Keratinocyte (primary cell): ENCODE measurements around the gene PEDS1. TPM values are rescaled to one million over a fixed set of nuclear protein-coding genes. Genes with fewer than 3 reads are reported as not detected.

Experiments used
- DNase-seq: peaks from one replicate; pipeline ENCODE4 v3.0.0-alpha.2; 2011; ENCODE audit warnings: low read depth, missing footprints, low spot score
- FAIRE-seq: peaks from 2 replicates; lab custom pipeline; 2011; peaks lifted over from hg19 to GRCh38; lab: Jason Lieb, UNC
- H2AFZ ChIP-seq: 2 replicates; pipeline ENCODE4 v1.6.0; 2012; ENCODE audit warnings: low read length, control low read depth, inconsistent platforms; ENCODE audit not compliant: control insufficient read depth
- H3K27ac ChIP-seq: 2 replicates; pipeline ENCODE4 v1.5.1; 2011; ENCODE audit warnings: low read length; ENCODE audit not compliant: control insufficient read depth, insufficient read depth
- H3K27me3 ChIP-seq: 3 replicates; pipeline ENCODE4 v1.6.0; 2011; ENCODE audit warnings: low read length; ENCODE audit not compliant: control insufficient read depth, insufficient read depth; ENCODE audit errors: extremely low read depth
- H3K36me3 ChIP-seq, 2 experiments: 2 replicates in 1 of 2; 3 replicates in 1 of 2; pipeline ENCODE4 v1.5.1; 2011; ENCODE audit warnings: low read length in 2 of 2, mild to moderate bottlenecking in 1 of 2; ENCODE audit not compliant: control insufficient read depth in 2 of 2, insufficient read depth in 2 of 2; ENCODE audit errors: extremely low read depth in 1 of 2
- H3K4me1 ChIP-seq: 3 replicates; pipeline ENCODE4 v1.5.1; 2011; ENCODE audit warnings: low read length; ENCODE audit not compliant: control insufficient read depth, insufficient read depth; ENCODE audit errors: extremely low read depth
- H3K4me2 ChIP-seq: 3 replicates; pipeline ENCODE4 v1.6.0; 2011; ENCODE audit warnings: low read depth, low read length; ENCODE audit not compliant: control insufficient read depth, insufficient read depth; ENCODE audit errors: extremely low read depth
- H3K4me3 ChIP-seq, 3 experiments: fragments of 200-600 bp in 1 of 3; sonication (generic) in 1 of 3; 2 replicates in 2 of 3; 3 replicates in 1 of 3; pipeline ENCODE4 v1.5.1; 2011 to 2016; ENCODE audit warnings: low read length in 3 of 3, mild to moderate bottlenecking in 3 of 3, control low read depth in 2 of 3, inconsistent platforms in 1 of 3, low read depth in 1 of 3, mixed read lengths in 1 of 3, mixed run types in 1 of 3, moderate library complexity in 1 of 3; ENCODE audit not compliant: control insufficient read depth in 2 of 3, insufficient read depth in 2 of 3; ENCODE audit errors: extremely low read depth in 1 of 3
- H3K79me2 ChIP-seq: 2 replicates; pipeline ENCODE4 v1.6.0; 2012; ENCODE audit warnings: low read length; ENCODE audit not compliant: control insufficient read depth, insufficient read depth
- H3K9ac ChIP-seq: 3 replicates; pipeline ENCODE4 v1.6.0; 2011; ENCODE audit warnings: low read length; ENCODE audit not compliant: control insufficient read depth, insufficient read depth; ENCODE audit errors: extremely low read depth
- H3K9me1 ChIP-seq: 3 replicates; pipeline ENCODE4 v1.6.0; 2011; ENCODE audit warnings: low read length; ENCODE audit not compliant: control insufficient read depth, insufficient read depth; ENCODE audit errors: extremely low read depth
- H3K9me3 ChIP-seq: 2 replicates; pipeline ENCODE4 v1.5.1; 2012; ENCODE audit warnings: low read depth, low read length; ENCODE audit not compliant: control insufficient read depth
- H4K20me1 ChIP-seq: 3 replicates; pipeline ENCODE4 v1.6.0; 2011; ENCODE audit warnings: low read length; ENCODE audit not compliant: control insufficient read depth, insufficient read depth; ENCODE audit errors: extremely low read depth
- CTCF ChIP-seq, 3 experiments: IDR thresholded peaks in 1 of 3; conservative IDR thresholded peaks in 1 of 3; optimal IDR thresholded peaks in 1 of 3; 2 replicates in 2 of 3; 3 replicates in 1 of 3; pipeline versions ENCODE3 to v1.5.1; 2011; ENCODE audit warnings: low read length in 3 of 3, mild to moderate bottlenecking in 3 of 3, moderate library complexity in 2 of 3, control low read depth in 1 of 3, inconsistent platforms in 1 of 3; ENCODE audit not compliant: insufficient read depth in 2 of 3; ENCODE audit errors: extremely low read depth in 1 of 3
- EZH2 ChIP-seq: IDR thresholded peaks from one replicate; pipeline ENCODE4 v1.6.1; 2012; ENCODE audit warnings: inconsistent platforms, mild to moderate bottlenecking, low read length, moderate library complexity
- dilution Hi-C: fragments of 300-500 bp; cut with MboI; formaldehyde crosslinking; loops from one replicate; pipeline ENCODE4 v1.7.0; 2020; ENCODE audit warnings: low sequenced_read_pairs; ENCODE audit not compliant: extremely low pct_ligation_motif_present
- polyA plus RNA-seq, 5 experiments: library from polyadenylated mRNA; depleted of rRNA in 3 of 5; stranded (reverse) in 3 of 5; stranded (forward) in 1 of 5; unstranded in 1 of 5; fragments of >200 nt; gene quantifications; 1 replicate in 1 of 5; 2 replicates in 3 of 5; 3 replicates in 1 of 5; pipeline versions ENCODE4 v1.2.1 to v1.2.3, GENCODE V29; 2011 to 2012; ENCODE audit warnings: missing spikeins in 2 of 5, low read depth in 1 of 5, low replicate concordance in 1 of 5

Gene PEDS1
- polyA plus RNA-seq, 1 donor (not counting 4 experiments of a cell fraction or from before 2014, with no cell fraction given) = 48.7 TPM

DNA sequence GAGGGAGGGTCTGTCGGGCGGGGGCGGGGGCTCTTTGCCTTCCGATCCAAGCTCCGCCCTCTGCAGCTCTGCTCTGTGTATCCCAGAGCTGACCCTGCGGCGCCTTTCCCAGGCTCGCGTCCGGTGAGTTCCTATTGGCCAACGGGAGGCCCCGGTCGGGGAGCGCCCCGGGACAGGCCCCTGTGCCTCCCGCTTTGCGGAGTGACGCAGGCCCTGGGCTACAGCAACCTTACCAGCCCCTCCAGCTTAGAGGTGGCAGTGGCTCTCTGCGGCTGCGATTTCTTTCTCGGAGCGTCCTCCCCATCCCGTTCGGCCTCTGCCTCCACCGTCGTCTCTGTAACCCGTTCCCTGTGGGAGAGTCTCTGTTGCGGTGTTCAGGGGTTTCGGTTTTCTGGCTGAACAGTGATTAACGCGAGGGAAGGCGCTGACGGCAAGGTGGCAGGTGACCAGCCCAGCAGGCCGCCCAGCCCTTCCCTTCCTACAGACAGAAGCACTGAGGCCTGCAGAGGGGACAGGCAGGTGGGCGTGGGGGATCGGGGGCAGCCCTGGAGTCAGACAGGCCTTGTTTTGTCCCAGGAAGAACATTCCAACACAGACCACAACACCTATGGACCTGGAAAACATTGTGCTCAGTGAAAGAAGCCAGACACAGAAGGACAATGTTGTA, 19.0 kb upstream of the PEDS1 start:
- no peaks in the 10 kb centered on the region for H3K4me1 ChIP-seq
- no peaks in the 10 kb centered on the region for H3K9me3 ChIP-seq
- TF ChIP-seq EZH2 (no peak), CTCF (optimal IDR thresholded peaks at IDR 0.05 in 1 of 3, IDR thresholded peaks at IDR 0.05 in 1 of 3, conservative IDR thresholded peaks at IDR 0.05 in 1 of 3; ENCODE audit: extremely low read depth in 1 of 3, insufficient read depth in 2 of 3, low read length in 3 of 3) (no peak)
- no peak for FAIRE-seq
- H3K79me2 ChIP-seq = no peaks in the 10 kb centered on the region
- peak overlapping the region; percentile 33 for H3K9ac ChIP-seq
- H3K27me3 ChIP-seq = no peaks in the 10 kb centered on the region
- H2AFZ ChIP-seq = peak overlapping the region; percentile 42
- H3K36me3 ChIP-seq = no peaks in the 10 kb centered on the region
- dilution Hi-C loops = no loop called here
- no peaks in the 10 kb centered on the region for H4K20me1 ChIP-seq
- no peak overlapping the region for H3K27ac ChIP-seq
- no peaks in the 10 kb centered on the region for H3K9me1 ChIP-seq
- no peak for DNase-seq
- H3K4me2 ChIP-seq = peak overlapping the region; percentile 41
- no peak overlapping the region for H3K4me3 ChIP-seq

DNA sequence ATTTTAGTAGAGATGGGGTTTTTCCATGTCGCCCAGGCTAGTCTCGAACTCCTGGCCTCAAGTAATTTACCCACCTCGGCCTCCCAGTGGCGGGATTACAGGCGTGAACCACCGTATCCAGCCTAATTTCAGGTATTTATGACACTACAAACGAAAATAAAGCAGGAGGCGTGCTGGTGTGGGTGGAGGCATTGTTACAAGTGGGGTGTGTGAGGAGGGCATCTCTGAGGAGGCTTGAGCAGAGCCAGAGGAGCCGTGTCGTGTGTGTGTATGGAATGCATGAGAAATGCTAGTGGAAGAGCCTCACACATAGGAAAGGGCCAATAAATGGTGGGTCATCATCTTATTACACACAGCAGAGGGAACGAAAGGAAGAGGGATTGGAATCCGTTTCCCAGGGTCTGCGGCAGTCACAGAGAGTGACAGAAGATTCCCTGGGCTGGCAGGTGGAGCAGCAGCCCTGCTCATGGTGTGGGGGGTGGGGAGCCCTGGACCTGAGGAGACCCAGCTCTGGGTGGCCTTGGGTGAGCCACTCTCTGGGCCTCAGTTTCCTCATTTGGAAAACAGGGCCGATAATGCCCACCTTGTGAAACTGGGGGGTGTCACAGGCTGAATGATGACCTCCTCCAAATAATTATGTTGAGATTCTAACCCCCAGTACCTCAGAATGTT, 17.2 kb upstream of the PEDS1 start:
- Histone ChIP-seq H3K4me1 (peaks cover 8% of the 10 kb centered on the region), H4K20me1 (no peaks in the 10 kb centered on the region), H3K27me3 (no peaks in the 10 kb centered on the region), H3K9ac (no peak overlapping the region), H2AFZ (no peak overlapping the region), H3K79me2 (no peaks in the 10 kb centered on the region), H3K9me1 (no peaks in the 10 kb centered on the region), H3K9me3 (no peaks in the 10 kb centered on the region), H3K4me2 (no peak overlapping the region), H3K27ac (no peak overlapping the region), H3K36me3 (no peaks in the 10 kb centered on the region), H3K4me3 (no peak overlapping the region)
- DNase-seq = no peak
- TF ChIP-seq EZH2 = no peak
- TF ChIP-seq CTCF (optimal IDR thresholded peaks at IDR 0.05 in 1 of 3, IDR thresholded peaks at IDR 0.05 in 1 of 3, conservative IDR thresholded peaks at IDR 0.05 in 1 of 3; ENCODE audit: extremely low read depth in 1 of 3, insufficient read depth in 2 of 3, low read length in 3 of 3) = no peak
- dilution Hi-C loops = no loop called here
- FAIRE-seq = no peak
